Heart right ventricle (tissue), 16 donors: Measurements from ENCODE around the gene SPC24. TPM values are rescaled to one million over a fixed set of nuclear protein-coding genes. Genes with fewer than 3 reads are reported as not detected.
A peak's percentile ranks its signal among the peaks of the same experiment; 100 is the strongest.
"Not testable (repeated sequence)": the region's sequence is repeated elsewhere in the genome, so short reads cannot be mapped to it uniquely, and the experiment has no call there.

Experiments
- ATAC-seq, 8 donors: fragments of 200-7000 bp; cut with Tn5 transposase; one replicate each; pipeline ENCODE4 v1.9.1; 2020; ENCODE audit warnings: mild to moderate bottlenecking in 8 of 8, moderate library complexity in 8 of 8, moderate number of reproducible peaks in 1 of 8
- DNase-seq, 2 donors: peaks; one replicate each; pipeline ENCODE4 v3.0.0-alpha.2; 2020
- H3K27ac ChIP-seq, 10 donors: fragments of 200-600 bp; sonication (generic) in 2 of 10; one replicate each; pipeline versions ENCODE4 v1.5.0 to v1.8.0; 2020 to 2022; ENCODE audit warnings: mild to moderate bottlenecking in 3 of 10
- H3K27me3 ChIP-seq, 7 donors: fragments of 200-600 bp; one replicate each; pipeline ENCODE4 v1.8.0; 2021 to 2022; ENCODE audit warnings: mild to moderate bottlenecking in 2 of 7
- H3K36me3 ChIP-seq, 9 donors: fragments of 200-600 bp; sonication (generic) in 1 of 9; one replicate each; pipeline versions ENCODE4 v1.5.0 to v1.8.0; 2020 to 2022; ENCODE audit warnings: mild to moderate bottlenecking in 2 of 9
- H3K4me1 ChIP-seq, 9 donors: fragments of 200-600 bp; sonication (generic) in 1 of 9; one replicate each; pipeline versions ENCODE4 v1.5.0 to v1.8.0; 2020 to 2022; ENCODE audit warnings: mild to moderate bottlenecking in 4 of 9
- H3K4me3 ChIP-seq, 10 donors: fragments of 200-600 bp; sonication (generic) in 2 of 10; one replicate each; pipeline versions ENCODE4 v1.5.0 to v1.8.0; 2020 to 2022; ENCODE audit warnings: mild to moderate bottlenecking in 7 of 10, moderate library complexity in 2 of 10
- H3K9me3 ChIP-seq, 11 donors: fragments of 200-600 bp in 10 of 11; sonication (generic) in 2 of 11; one replicate each; pipeline versions ENCODE4 v1.5.0 to v1.8.0; 2013 to 2022; ENCODE audit warnings: mild to moderate bottlenecking in 2 of 11, control low read depth in 1 of 11, moderate library complexity in 1 of 11
- CTCF ChIP-seq, 9 donors: fragments of 200-600 bp; sonication (generic) in 2 of 9; IDR thresholded peaks; one replicate each; pipeline versions ENCODE4 v1.5.0 to v1.8.0; 2021 to 2022; ENCODE audit warnings: antibody characterized with exemption in 9 of 9, mild to moderate bottlenecking in 5 of 9, moderate library complexity in 1 of 9
- WGBS, 2 donors: extraction: QIAGEN DNeasy Blood & Tissue Kit; methylation state at CpG; one replicate each; pipeline ENCODE4 v1.1.7; 2013; ENCODE audit warnings: inconsistent platforms in 1 of 2; 5-methylcytosine and 5-hydroxymethylcytosine counted together
- intact Hi-C, 10 donors: fragments of 100-400 bp; cut with DNase I; formaldehyde crosslinking; loops; one replicate each; pipeline versions ENCODE4 v1.11.1 to v1.14.2; 2022
- polyA plus RNA-seq, 2 donors: library from polyadenylated mRNA; stranded (reverse); fragments of 200-250 nt; gene quantifications; one replicate each; pipeline ENCODE4 v1.2.3, GENCODE V29; 2013
- total RNA-seq, 10 donors: library from RNA; stranded (reverse); fragmentation: NEBNext Ultra II Directional in 3 of 10; extraction: Animal tissue kit (Norgen Biotek cat#: 25700) in 3 of 10; gene quantifications; one replicate each; pipeline versions ENCODE4 v1.2.1 to v1.2.4, GENCODE V29; 2021 to 2023
- donor health status: Arrhythmogenic right ventricular cardiomyopathy.
- donor health status: ischemic (EF 13 %, LVEDD 7.1; RV severe dilation, severe dysfunction).
- donor health status: healthy with polysubstance abuse.
- donor health status: DM: no; HTN: yes; CAD: no.
- donor health status: DM: no; HTN: no; CAD: no.
- donor health status: ischemic (EF 25% LVEDD 6.9; RV normal size, moderate dysfunction).
- donor health status: ischemic (EF 25% LVEDD 5.7; RV mildly dilated, moderate dysfunction).
- donor health status: healthy.
- donor health status: DM: yes; HTN: yes; CAD: no.
- donor health status: Ischemic cardiomyopathy.
- donor health status: ischemic (EF 35%, LVEDD 5.7; RV mildly dilated, moderate dysfunction).
- donor health status: nonischemic (EF 11% LVEDD 7.7; RV severe dilation, severe dysfunction).
- donor health status: DM: yes; HTN: yes; CAD: no.
- donor health status: PGD.
- donor health status: ischemic (EF 29% LVEDD 5.4; RV normal size, mild dysfunction).
- donor health status: nonischemic (EF 23%, LVEDD 6.1; RV moderate dilation, normal function).

The SPC24 gene
- total and polyA plus RNA-seq, 12 donors: 0.93 to 8.5 (median 3.2) TPM

DNA sequence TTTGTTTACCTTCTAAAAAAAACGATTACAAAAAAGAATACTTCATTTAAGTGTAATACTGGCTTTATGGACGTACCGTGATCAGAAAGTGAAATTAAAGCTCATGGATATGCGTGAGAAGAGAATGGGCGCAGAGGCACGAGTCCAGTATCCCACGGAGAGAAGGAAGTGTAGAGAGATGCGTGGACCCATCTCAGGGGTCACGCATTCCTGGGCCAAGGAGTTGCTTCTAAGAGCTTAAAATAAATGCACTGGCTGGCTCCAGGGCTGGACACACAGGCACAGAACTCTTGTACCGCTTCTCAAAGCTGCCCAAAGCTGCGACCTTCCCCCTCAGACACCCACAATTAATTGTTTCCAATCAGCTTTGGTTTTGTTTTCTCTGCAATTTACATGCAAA lies 8.7 kb upstream of the SPC24 start:
- Histone ChIP-seq H3K4me1 (peaks cover 12 to 53% (median 41%) of the 10 kb centered on the region in 9 donors), H3K4me3 (peak overlapping the region in 1 of 10 donors; percentile 11), H3K27me3 (no peaks in the 10 kb centered on the region), H3K36me3 (peaks cover 0 to 54% (median 38%) of the 10 kb centered on the region in 9 donors), H3K9me3 (peaks cover 0 to 15% (median 0%) of the 10 kb centered on the region in 11 donors), H3K27ac (peak overlapping the region; percentile 70 to 91 (median 83))
- ATAC-seq (peak in 1 of 8 donors; percentile 24), DNase-seq (no peak)
- 56 to 57% methylated on average over 11 of the region's 11 CpGs for WGBS, 2 donors
- intact Hi-C loops: loop anchor here in 1 of 10 donors (2.0 kb wide), 2 partner anchors 21 to 27 kb away; no protein-coding TSS in a partner anchor
- no peak for TF ChIP-seq CTCF (IDR thresholded peaks at IDR 0.05)

DNA sequence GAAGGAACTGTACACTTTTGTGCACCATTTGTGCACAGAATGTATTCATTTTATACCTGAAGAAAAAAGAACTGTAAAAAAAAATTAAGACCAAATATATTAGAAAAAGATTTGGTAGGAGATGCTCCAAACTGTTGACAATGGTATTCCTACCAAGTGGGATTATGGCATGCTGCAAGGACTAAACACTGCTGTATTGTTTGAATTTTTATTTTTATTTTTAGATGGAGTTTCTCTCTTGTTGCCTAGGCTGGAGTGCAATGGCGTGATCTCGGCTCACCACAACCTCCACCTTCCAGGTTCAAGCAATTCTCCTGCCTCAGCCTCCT lies 4.8 kb upstream of the SPC24 start:
- Histone ChIP-seq H3K9me3 (peaks cover 0 to 15% (median 0%) of the 10 kb centered on the region in 11 donors), H3K36me3 (peaks cover 0 to 15% (median under 1%) of the 10 kb centered on the region in 9 donors), H3K4me1 (peaks cover 11 to 65% (median 39%) of the 10 kb centered on the region in 9 donors), H3K27ac (peak overlapping the region in 8 of 10 donors; percentile 34 to 82 (median 59))
- H3K27me3 ChIP-seq, ATAC-seq, intact Hi-C loops, DNase-seq, H3K4me3 ChIP-seq: not testable (repeated sequence)
- 98 to 100% methylated on average over 2 of the region's 2 CpGs for WGBS, 2 donors

GRCh38 chr19:11159598-11160439 lies 4.2 kb upstream of the SPC24 start:
- no peak for TF ChIP-seq CTCF (IDR thresholded peaks at IDR 0.05)
- Histone ChIP-seq H3K36me3 (peaks cover 0 to 10% (median 0%) of the 10 kb centered on the region in 9 donors), H3K4me1 (peaks cover 9 to 63% (median 39%) of the 10 kb centered on the region in 9 donors), H3K27me3 (no peaks in the 10 kb centered on the region), H3K9me3 (peaks cover 0 to 15% (median 0%) of the 10 kb centered on the region in 11 donors), H3K27ac (peak overlapping the region; percentile 34 to 82 (median 56)), H3K4me3 (no peak overlapping the region)
- ATAC-seq (peak in 2 of 8 donors; percentile 3 to 21), DNase-seq (no peak)
- intact Hi-C loops: loop anchor here in 4 of 10 donors (5.0 kb wide), 2 partner anchors 32 to 37 kb away; partner anchors contain the start of gene KANK2 (in 3 of the 4)
- 30 to 31% methylated on average over 16 of the region's 16 CpGs for WGBS, 2 donors

GRCh38 chr19:11154683-11155047 lies 917 bp downstream of the SPC24 start:
- Histone ChIP-seq H3K27me3 (no peaks in the 10 kb centered on the region), H3K4me3 (peak overlapping the region in 1 of 10 donors; percentile 80), H3K36me3 (no peaks in the 10 kb centered on the region), H3K9me3 (no peaks in the 10 kb centered on the region), H3K27ac (peak overlapping the region in 1 of 10 donors; percentile 89), H3K4me1 (peaks cover 5 to 64% (median 36%) of the 10 kb centered on the region in 9 donors)
- ATAC-seq (no peak), DNase-seq (no peak)
- intact Hi-C loops: loop anchor here in 4 of 10 donors (5.0 kb wide), 2 partner anchors 38 to 43 kb away; partner anchors contain the start of gene KANK2 (in 3 of the 4)
- TF ChIP-seq CTCF (IDR thresholded peaks at IDR 0.05): no peak
- WGBS, 2 donors: 44 to 49% methylated on average over 6 of the region's 6 CpGs
